Measurements from ENCODE around the gene P2RX7. TPM values are rescaled to one million over a fixed set of nuclear protein-coding genes. Genes with fewer than 3 reads are reported as not detected.

The P2RX7 gene
- total RNA-seq, 1 experiment from 2014 or later, result 0.55 TPM

GRCh38 chr12:121113057-121113456 is 19.6 kb upstream of the P2RX7 start:
- no peak for ATAC-seq
- POLR2A ChIA-PET, result no interaction called here
- Mint-ChIP-seq H3K27me3 (ENCODE audit: low read depth) (no peaks in the 10 kb centered on the region; the same call in 1 of the 2 replicates), H3K4me3 (no peak overlapping the region), H3K36me3 (no peaks in the 10 kb centered on the region), H3K27ac (no peak overlapping the region), H3K4me1 (no peaks in the 10 kb centered on the region), H3K9me3 (no peaks in the 10 kb centered on the region)
- CTCF ChIA-PET, result interaction anchor here (1.6 kb wide), 1 partner anchor 108 kb away, joined by 5 read pairs; no protein-coding TSS in a partner anchor
- TF ChIP-seq ZNF425 (CRISPR knock-in tag; conservative IDR thresholded peaks at IDR 0.05) (no peak), TCF7 (CRISPR knock-in tag; IDR thresholded peaks at IDR 0.05; ENCODE audit: low read depth) (no peak), AR (CRISPR knock-in tag; IDR thresholded peaks at IDR 0.05) (no peak), SMAD3 (CRISPR knock-in tag; IDR thresholded peaks at IDR 0.05; ENCODE audit: borderline replicate concordance) (no peak), ATF2 (CRISPR knock-in tag; IDR thresholded peaks at IDR 0.05; ENCODE audit: borderline replicate concordance, low read depth) (no peak), MYBL2 (CRISPR knock-in tag; IDR thresholded peaks at IDR 0.05) (no peak), E2F4 (CRISPR knock-in tag; IDR thresholded peaks at IDR 0.05; ENCODE audit: borderline replicate concordance, low read depth) (no peak), ZNF317 (CRISPR knock-in tag; IDR thresholded peaks at IDR 0.05; ENCODE audit: borderline replicate concordance, low read depth) (no peak), HMGXB4 (CRISPR knock-in tag; IDR thresholded peaks at IDR 0.05) (no peak), ATF1 (CRISPR knock-in tag; IDR thresholded peaks at IDR 0.05) (no peak), NR1H2 (CRISPR knock-in tag; IDR thresholded peaks at IDR 0.05) (no peak), RORB (CRISPR knock-in tag; IDR thresholded peaks at IDR 0.05) (no peak)
- DNase-seq (ENCODE audit: low spot score), result no peak

- Mint-ChIP-seq H3K9me3 (no peaks in the 10 kb centered on the region), H3K4me3 (no peak overlapping the region), H3K4me1 (no peaks in the 10 kb centered on the region), H3K27me3 (ENCODE audit: low read depth) (no peaks in the 10 kb centered on the region; the same call in 1 of the 2 replicates), H3K36me3 (no peaks in the 10 kb centered on the region), H3K27ac (no peak overlapping the region)
- ChIA-PET POLR2A (no interaction called here), CTCF (interaction anchor here (0.7 to 1.6 kb wide), 2 partner anchors 54 to 109 kb away, joined by 3 to 5 read pairs; no protein-coding TSS in a partner anchor)
- ATAC-seq (no peak), DNase-seq (ENCODE audit: low spot score) (no peak)
- TF ChIP-seq ZBTB21 (CRISPR knock-in tag; IDR thresholded peaks at IDR 0.05; ENCODE audit: borderline replicate concordance) (no peak), E2F1 (CRISPR knock-in tag; IDR thresholded peaks at IDR 0.05) (no peak), ZNF138 (CRISPR knock-in tag; conservative IDR thresholded peaks at IDR 0.05) (no peak), FOXP1 (CRISPR knock-in tag; IDR thresholded peaks at IDR 0.05; ENCODE audit: borderline replicate concordance) (no peak), PRDM15 (CRISPR knock-in tag; IDR thresholded peaks at IDR 0.05) (no peak), NR2C2 (CRISPR knock-in tag; IDR thresholded peaks at IDR 0.05) (no peak)
Measured at GRCh38 chr12:121114019-121114639, 18.5 kb upstream of the P2RX7 start.
